ENCODE results near the gene RSPRY1. TPM values are rescaled to one million over a fixed set of nuclear protein-coding genes. Genes with fewer than 3 reads are reported as not detected.

Gene RSPRY1
- total and polyA plus RNA-seq, 2 of the 4 experiments (the other 2 are of a cell fraction), result 25.2 to 62.2 TPM

- H2BK20ac ChIP-seq (ENCODE audit: low read depth, low read length), result no peak overlapping the region
- no peak overlapping the region for H2BK15ac ChIP-seq (ENCODE audit: low read depth, low read length)
- H3K14ac ChIP-seq (replicated peaks; ENCODE audit: low read depth, low read length), result no peak overlapping the region
- H2AK9ac ChIP-seq (replicated peaks; ENCODE audit: low read depth, low read length, poor library complexity), result no peak overlapping the region
- no peaks in the 10 kb centered on the region for H3K79me1 ChIP-seq (ENCODE audit: low read depth in 1 of 2, low read length in 2 of 2)
- H3K9ac ChIP-seq (ENCODE audit: low read depth, low read length), result no peak overlapping the region
- BruUV-seq (replicated peaks), result no TSS peak
- H3K9me1 ChIP-seq (ENCODE audit: insufficient read depth, low read length), result peaks cover 19% of the 10 kb centered on the region
- no peak overlapping the region for H3K4me2 ChIP-seq (ENCODE audit: low read depth, low read length)
- no peak overlapping the region for H4K91ac ChIP-seq (ENCODE audit: insufficient read depth, low read depth, low read length)
- H3K4me1 ChIP-seq (ENCODE audit: control insufficient read depth, insufficient read depth, low read length), result peaks cover 6% of the 10 kb centered on the region; the same call in 1 of the 2 replicates
- ChIA-PET CTCF (no interaction called here), POLR2A (ENCODE audit: unreplicated experiment) (no interaction called here)
- H3K4ac ChIP-seq (ENCODE audit: low read depth, low read length), result no peak overlapping the region
- no peaks in the 10 kb centered on the region for H3K9me3 ChIP-seq (ENCODE audit: control insufficient read depth, insufficient read depth, low read length)
- H4K8ac ChIP-seq (ENCODE audit: low read depth in 2 of 2, low read length in 2 of 2), result no peak overlapping the region
- no peaks in the 10 kb centered on the region for H3K27me3 ChIP-seq (ENCODE audit: control insufficient read depth, insufficient read depth, low read length)
- 83% methylated on average over 1 of the region's 2 CpGs; no CpG with 5 or more reads in 1 of the 2 experiments for WGBS, 2 experiments (ENCODE audit: extremely low coverage in 2 of 2, insufficient read length in 1 of 2)
- H2BK5ac ChIP-seq (ENCODE audit: low read depth, low read length, poor library complexity, severe bottlenecking), result no peak overlapping the region
- in situ Hi-C loops (cut with MboI; ENCODE audit: low sequenced_read_pairs) (no loop called here), intact Hi-C loops (cut with micrococcal nuclease) (no loop called here), dilution Hi-C loops (cut with HindIII; ENCODE audit: low sequenced_read_pairs, unreplicated experiment) (no loop called here)
- no peak overlapping the region for H3K4me3 ChIP-seq (ENCODE audit: insufficient read depth, low read depth, low read length)
- no peak overlapping the region for H4K5ac ChIP-seq (ENCODE audit: low read depth, low read length)
- no peaks in the 10 kb centered on the region; the same call in 1 of the 2 replicates for H4K20me1 ChIP-seq (ENCODE audit: insufficient read depth, low read length)
- H3K27ac ChIP-seq (ENCODE audit: insufficient read depth, low read length), result no peak overlapping the region
- TF ChIP-seq MAZ (IDR thresholded peaks at IDR 0.05; ENCODE audit: borderline replicate concordance, low read depth, low read length) (no peak), RCOR1 (IDR thresholded peaks at IDR 0.05; ENCODE audit: insufficient replicate concordance, low read length) (no peak)
- no peak overlapping the region for H3K18ac ChIP-seq (ENCODE audit: low read depth, low read length)
- no peak overlapping the region for H3K23ac ChIP-seq (ENCODE audit: low read depth, low read length)
- H2AK5ac ChIP-seq (ENCODE audit: low read depth, low read length), result no peak overlapping the region
- H2AFZ ChIP-seq (replicated peaks; ENCODE audit: low read length, poor library complexity), result no peak overlapping the region
- H2BK120ac ChIP-seq (ENCODE audit: low read depth, low read length), result no peak overlapping the region
- no peak for DNase-seq
- H3K56ac ChIP-seq (ENCODE audit: extremely low read depth, insufficient read depth, low read length), result no peak overlapping the region
- no peak for ATAC-seq (ENCODE audit: low read depth)
- H3K36me3 ChIP-seq (ENCODE audit: control insufficient read depth, insufficient read depth, low read length), result no peaks in the 10 kb centered on the region
These were observed 42.1 kb upstream of the RSPRY1 start for GRCh38 chr16:57144027-57144426.
